ENCODE results near the gene YBX3.
"Not testable (repeated sequence)": the region's sequence is repeated elsewhere in the genome, so short reads cannot be mapped to it uniquely, and the experiment has no call there.

YBX3 gene

DNA sequence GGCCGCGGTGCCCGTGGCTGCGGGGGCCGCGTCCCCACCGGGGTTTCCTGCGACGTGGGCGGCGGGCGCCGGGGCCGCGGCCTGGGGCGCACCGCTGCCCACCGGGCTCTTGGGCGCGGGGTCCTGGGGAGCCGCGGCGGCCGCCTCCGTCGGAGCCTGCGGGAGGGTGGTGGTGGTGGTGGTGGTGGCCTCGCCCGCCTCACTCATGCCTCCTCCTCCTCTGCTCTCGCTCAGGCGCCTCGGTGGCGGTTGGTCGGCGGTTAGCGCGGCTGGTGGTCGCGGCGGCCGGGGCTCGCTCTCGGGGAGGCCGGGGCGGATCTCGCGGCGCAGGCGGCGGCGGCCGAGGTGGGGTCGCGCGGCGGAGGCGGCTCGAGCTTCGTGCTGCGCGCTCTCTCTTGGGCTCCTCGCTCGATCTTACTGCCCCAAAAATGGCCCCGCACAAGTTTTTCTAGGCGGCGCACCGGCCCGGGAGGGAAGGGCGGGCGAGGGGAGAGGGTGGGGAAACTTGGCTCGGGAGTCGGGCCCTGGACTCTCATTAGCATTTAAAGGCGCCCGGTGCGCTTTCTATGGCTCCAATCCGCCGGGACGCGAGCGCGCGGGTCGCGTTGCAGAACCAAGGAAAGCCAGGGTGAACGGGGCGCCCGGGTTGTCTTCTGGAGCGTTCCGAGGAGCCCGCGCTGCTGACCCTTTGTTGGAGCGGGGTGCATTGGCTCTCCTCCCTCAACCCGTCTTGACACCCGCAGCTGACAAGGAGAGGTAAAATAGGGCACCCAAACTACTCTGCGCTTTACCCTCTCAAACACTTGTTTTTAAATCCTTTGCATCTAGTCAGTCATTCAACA is at the start of gene YBX3:
TSS of gene YBX3 (minus strand) at position 419 of the 842 bp plus-strand sequence. CDS start at position 207, 212 bp downstream.
- peak within 1 kb of the TSS; percentile 82 for H3K9ac ChIP-seq (ENCODE audit: low read length)
- H3K27ac ChIP-seq (ENCODE audit: low read depth, low read length): peak within 1 kb of the TSS; percentile 95

DNA sequence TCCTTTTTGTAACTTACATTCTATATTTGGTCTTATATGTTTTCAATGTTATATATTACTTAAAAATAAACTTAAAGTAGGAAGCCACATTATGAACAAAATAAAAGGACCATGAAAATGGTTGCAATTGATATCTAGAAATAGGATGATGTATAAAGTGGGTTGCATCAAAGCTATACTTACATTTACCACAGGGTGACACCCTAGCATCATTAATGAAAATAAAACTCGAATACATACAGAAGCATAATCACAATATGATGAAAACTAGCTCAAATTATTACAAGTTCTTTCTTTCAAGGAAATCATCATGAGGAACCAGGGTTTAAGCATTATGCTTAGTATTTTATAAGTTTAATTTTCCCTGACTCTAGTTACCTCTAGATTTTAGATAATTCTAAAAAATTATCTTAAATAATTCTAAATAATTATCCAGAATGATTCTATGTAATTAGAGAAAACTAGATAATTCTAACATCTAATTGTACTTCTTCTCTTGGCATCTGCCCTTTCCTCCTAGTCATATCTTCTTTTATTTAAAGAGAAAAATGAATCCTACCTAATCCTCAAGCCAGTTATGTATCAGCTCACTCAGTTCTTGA is 48.1 kb upstream of the YBX3 start:
- Histone ChIP-seq H3K27ac (ENCODE audit: low read depth, low read length) (no peak overlapping the region), H3K4me1 (ENCODE audit: control insufficient read depth, insufficient read depth, low read length) (no peaks in the 10 kb centered on the region), H3K9ac (ENCODE audit: low read length) (no peak overlapping the region), H3K27me3 (ENCODE audit: control insufficient read depth, insufficient read depth, low read length) (no peaks in the 10 kb centered on the region), H3K4me3 (ENCODE audit: low read length) (no peak overlapping the region), H3K36me3 (ENCODE audit: control insufficient read depth, insufficient read depth, low read length) (no peaks in the 10 kb centered on the region)

More for the DNA sequence above, at the start of gene YBX3:
- Histone ChIP-seq H3K4me1 (ENCODE audit: control insufficient read depth, insufficient read depth, low read length) (peaks cover 18% of the 10 kb centered on the region), H3K27me3 (ENCODE audit: control insufficient read depth, insufficient read depth, low read length) (no peaks in the 10 kb centered on the region), H3K36me3 (ENCODE audit: control insufficient read depth, insufficient read depth, low read length) (no peaks in the 10 kb centered on the region), H3K4me3 (ENCODE audit: low read length) (peak within 1 kb of the TSS; percentile 94)

DNA sequence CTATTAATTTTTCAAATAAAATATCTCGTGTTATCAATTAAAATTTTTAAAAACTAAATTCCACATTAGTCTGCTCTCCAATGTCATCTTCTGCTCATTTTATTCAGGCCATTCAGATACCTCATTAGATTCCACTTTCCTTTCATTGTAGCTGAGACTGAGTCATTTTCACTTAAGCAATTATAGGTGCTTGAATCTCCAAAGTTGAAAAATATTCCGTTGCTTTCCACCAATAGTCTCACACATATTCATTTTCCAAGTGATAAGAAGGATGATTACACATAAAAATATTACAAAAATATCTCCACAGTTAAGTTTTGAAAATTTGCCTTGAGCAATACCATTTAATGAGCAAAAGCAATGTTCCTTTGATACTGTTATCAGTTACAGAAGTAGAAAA is 36.5 kb upstream of the YBX3 start:
- Histone ChIP-seq H3K27me3 (ENCODE audit: control insufficient read depth, insufficient read depth, low read length) (no peaks in the 10 kb centered on the region), H3K4me3 (ENCODE audit: low read length) (no peak overlapping the region), H3K27ac (ENCODE audit: low read depth, low read length) (no peak overlapping the region), H3K36me3 (ENCODE audit: control insufficient read depth, insufficient read depth, low read length) (no peaks in the 10 kb centered on the region), H3K4me1 (ENCODE audit: control insufficient read depth, insufficient read depth, low read length) (no peaks in the 10 kb centered on the region), H3K9ac (ENCODE audit: low read length) (no peak overlapping the region)

DNA sequence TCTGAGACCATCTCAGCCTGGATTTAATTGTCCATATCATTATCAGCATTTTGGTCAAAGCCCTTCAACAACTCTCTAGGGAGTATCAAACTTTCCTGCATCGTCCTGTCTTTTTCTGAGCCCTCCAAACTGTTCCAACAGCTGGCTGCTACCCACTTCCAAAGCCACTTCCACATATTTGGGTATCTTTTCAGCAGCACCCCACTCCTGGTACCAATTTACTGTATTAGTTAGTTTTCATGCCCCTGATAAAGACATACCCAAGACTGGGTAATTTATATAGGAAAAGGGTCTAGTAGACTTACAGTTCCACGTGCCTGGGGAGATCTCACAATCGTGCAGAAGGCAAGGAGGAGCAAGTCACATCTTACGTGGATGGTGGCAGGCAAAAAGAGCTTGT is 33.1 kb upstream of the YBX3 start:
- Histone ChIP-seq H3K27me3 (ENCODE audit: control insufficient read depth, insufficient read depth, low read length) (no peaks in the 10 kb centered on the region), H3K27ac (ENCODE audit: low read depth, low read length) (no peak overlapping the region), H3K4me3 (ENCODE audit: low read length) (no peak overlapping the region), H3K9ac (ENCODE audit: low read length) (no peak overlapping the region), H3K36me3 (ENCODE audit: control insufficient read depth, insufficient read depth, low read length) (no peaks in the 10 kb centered on the region), H3K4me1 (ENCODE audit: control insufficient read depth, insufficient read depth, low read length) (no peaks in the 10 kb centered on the region)

DNA sequence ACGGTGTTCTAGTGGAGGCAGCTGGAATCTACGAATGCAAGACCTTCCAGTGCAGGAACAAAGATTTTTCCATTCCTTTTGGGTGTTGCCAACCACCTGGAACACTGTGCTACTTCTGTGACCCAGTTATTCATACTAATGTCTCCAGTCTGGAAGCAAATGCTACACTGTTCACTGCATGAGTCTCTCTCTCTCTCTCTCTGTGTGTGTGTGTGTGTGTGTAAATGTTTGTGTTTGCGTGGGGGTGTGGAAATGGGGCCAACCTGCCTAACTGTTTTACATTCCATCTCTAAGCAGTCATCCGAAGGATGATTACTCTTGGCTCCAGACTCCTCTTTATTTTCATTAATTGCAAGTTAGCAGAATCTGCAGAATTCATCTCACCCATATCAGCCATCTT is 29.9 kb upstream of the YBX3 start:
- no peaks in the 10 kb centered on the region for H3K36me3 ChIP-seq (ENCODE audit: control insufficient read depth, insufficient read depth, low read length)
- H3K27ac ChIP-seq (ENCODE audit: low read depth, low read length): no peak overlapping the region
- no peak overlapping the region for H3K9ac ChIP-seq (ENCODE audit: low read length)
- no peak overlapping the region for H3K4me3 ChIP-seq (ENCODE audit: low read length)
- no peaks in the 10 kb centered on the region for H3K4me1 ChIP-seq (ENCODE audit: control insufficient read depth, insufficient read depth, low read length)
- H3K27me3 ChIP-seq (ENCODE audit: control insufficient read depth, insufficient read depth, low read length): no peaks in the 10 kb centered on the region

DNA sequence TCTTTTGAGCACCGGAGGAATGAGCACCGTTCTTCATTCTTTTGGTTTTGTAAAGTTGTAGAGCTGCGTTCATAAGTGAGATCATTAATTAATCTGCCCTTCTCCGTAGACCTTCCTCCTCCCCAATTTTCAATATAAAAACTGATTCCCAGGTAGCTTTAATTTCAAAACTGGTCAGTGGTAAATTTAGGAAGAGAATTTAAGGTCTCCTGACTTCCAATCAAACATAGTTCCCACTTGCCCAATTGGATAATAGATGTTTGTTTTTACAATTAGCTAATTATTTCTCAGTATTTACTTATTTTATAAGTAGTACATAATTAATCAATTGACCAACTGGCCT is 27.2 kb upstream of the YBX3 start:
- no peaks in the 10 kb centered on the region for H3K4me1 ChIP-seq (ENCODE audit: control insufficient read depth, insufficient read depth, low read length)
- no peak overlapping the region for H3K4me3 ChIP-seq (ENCODE audit: low read length)
- H3K27ac ChIP-seq (ENCODE audit: low read depth, low read length): no peak overlapping the region
- no peak overlapping the region for H3K9ac ChIP-seq (ENCODE audit: low read length)
- no peaks in the 10 kb centered on the region for H3K36me3 ChIP-seq (ENCODE audit: control insufficient read depth, insufficient read depth, low read length)
- no peaks in the 10 kb centered on the region for H3K27me3 ChIP-seq (ENCODE audit: control insufficient read depth, insufficient read depth, low read length)

DNA sequence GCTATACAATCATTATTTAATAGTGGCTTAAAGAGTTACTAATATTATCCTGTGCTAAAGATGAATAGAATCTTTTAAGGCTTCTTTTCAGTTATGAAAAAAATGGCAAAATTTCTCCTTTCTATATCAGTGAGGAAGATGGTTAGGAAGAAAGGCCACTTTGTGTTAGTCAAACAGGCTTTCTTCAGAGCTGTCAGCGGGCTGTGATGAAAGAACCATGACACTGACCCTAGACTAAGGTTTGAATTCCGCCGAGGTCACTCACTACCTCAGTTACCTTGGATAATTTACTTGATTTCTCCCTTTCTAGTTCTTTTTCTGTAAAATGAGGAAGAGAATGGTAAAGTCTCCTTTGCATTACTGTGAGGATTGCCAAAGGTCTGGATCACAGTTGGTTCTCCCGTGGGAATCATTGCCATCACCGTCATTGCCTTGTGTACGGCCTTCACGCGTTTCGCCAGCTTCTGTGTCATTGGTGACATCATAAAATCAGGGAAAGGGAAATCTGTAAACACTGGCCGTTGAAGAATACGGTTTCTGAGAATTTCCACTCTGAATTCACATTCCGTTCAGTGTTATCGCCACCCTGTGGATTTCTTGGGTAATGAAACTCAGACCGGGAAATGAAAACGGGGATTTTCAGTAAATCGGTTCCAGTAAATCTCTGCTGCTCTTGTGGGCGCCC is 26.7 kb upstream of the YBX3 start:
- no peak overlapping the region for H3K9ac ChIP-seq (ENCODE audit: low read length)
- no peaks in the 10 kb centered on the region for H3K27me3 ChIP-seq (ENCODE audit: control insufficient read depth, insufficient read depth, low read length)
- H3K27ac ChIP-seq (ENCODE audit: low read depth, low read length): peak overlapping the region; percentile 74
- no peaks in the 10 kb centered on the region for H3K36me3 ChIP-seq (ENCODE audit: control insufficient read depth, insufficient read depth, low read length)
- no peaks in the 10 kb centered on the region for H3K4me1 ChIP-seq (ENCODE audit: control insufficient read depth, insufficient read depth, low read length)
- H3K4me3 ChIP-seq (ENCODE audit: low read length): peak overlapping the region; percentile 57

DNA sequence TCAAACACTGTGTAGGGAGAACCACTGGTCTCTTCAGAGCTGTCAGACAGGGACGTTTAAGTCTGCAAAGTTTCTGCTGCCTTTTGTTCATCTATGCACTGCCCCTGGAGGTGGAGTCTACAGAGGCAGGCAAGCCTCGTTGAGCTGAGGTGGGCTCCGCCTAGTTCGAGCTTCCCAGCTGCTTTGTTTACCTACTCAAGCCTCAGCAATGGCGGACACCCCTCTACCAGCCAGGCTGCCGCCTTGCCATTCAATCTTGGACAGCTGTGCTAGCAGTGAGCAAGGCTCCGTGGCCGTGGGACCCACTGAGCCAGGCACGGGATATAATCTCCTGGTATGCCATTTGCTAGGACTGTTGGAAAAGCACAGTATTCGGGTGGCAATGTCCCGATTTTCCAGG is 24.6 kb upstream of the YBX3 start:
- no peak overlapping the region for H3K9ac ChIP-seq (ENCODE audit: low read length)
- no peaks in the 10 kb centered on the region for H3K4me1 ChIP-seq (ENCODE audit: control insufficient read depth, insufficient read depth, low read length)
- H3K27me3 ChIP-seq (ENCODE audit: control insufficient read depth, insufficient read depth, low read length): no peaks in the 10 kb centered on the region
- H3K36me3 ChIP-seq (ENCODE audit: control insufficient read depth, insufficient read depth, low read length): no peaks in the 10 kb centered on the region
- H3K4me3 ChIP-seq (ENCODE audit: low read length): no peak overlapping the region
- no peak overlapping the region for H3K27ac ChIP-seq (ENCODE audit: low read depth, low read length)

DNA sequence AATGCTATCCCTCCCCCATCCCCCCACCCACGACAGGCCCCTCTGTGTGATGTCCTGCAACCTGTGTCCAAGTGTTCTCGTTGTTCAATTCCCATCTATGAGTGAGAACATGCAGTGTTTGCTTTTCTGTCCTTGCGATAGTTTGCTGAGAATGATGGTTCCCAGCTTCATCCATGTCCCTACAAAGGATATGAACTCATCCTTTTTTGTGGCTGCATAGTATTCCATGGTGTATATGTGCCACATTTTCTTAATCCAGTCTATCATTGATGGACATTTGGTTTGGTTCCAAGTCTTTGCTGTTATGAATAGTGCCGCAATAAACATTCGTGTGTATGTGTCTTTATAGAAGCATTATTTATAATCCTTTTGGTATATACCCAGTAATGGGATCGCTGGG is 20.3 kb upstream of the YBX3 start:
- not testable (repeated sequence) for H3K4me3 ChIP-seq (ENCODE audit: low read length); H3K4me1 ChIP-seq (ENCODE audit: control insufficient read depth, insufficient read depth, low read length); H3K27me3 ChIP-seq (ENCODE audit: control insufficient read depth, insufficient read depth, low read length); H3K27ac ChIP-seq (ENCODE audit: low read depth, low read length); H3K36me3 ChIP-seq (ENCODE audit: control insufficient read depth, insufficient read depth, low read length); H3K9ac ChIP-seq (ENCODE audit: low read length)

DNA sequence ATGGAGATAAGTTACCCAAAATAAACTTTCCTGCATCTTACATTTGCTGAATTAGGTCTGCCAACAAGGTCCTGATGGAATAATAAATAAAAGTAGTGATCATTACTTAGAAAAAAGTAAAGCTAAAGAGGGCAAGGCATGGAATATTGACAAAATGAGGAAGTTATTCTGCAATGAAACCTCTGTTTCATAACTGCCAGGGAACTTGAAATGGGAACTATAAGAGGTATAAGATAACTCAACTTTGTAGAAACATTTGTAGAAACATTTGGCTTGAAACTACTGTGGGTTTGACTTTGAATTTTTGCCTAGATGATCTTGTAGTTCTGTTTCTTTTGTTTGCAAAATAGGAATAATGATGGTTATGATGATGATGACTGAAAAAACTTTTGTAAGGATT is 18.7 kb upstream of the YBX3 start:
- no peak overlapping the region for H3K4me3 ChIP-seq (ENCODE audit: low read length)
- H3K36me3 ChIP-seq (ENCODE audit: control insufficient read depth, insufficient read depth, low read length): no peaks in the 10 kb centered on the region
- no peak overlapping the region for H3K27ac ChIP-seq (ENCODE audit: low read depth, low read length)
- H3K4me1 ChIP-seq (ENCODE audit: control insufficient read depth, insufficient read depth, low read length): no peaks in the 10 kb centered on the region
- H3K27me3 ChIP-seq (ENCODE audit: control insufficient read depth, insufficient read depth, low read length): no peaks in the 10 kb centered on the region
- no peak overlapping the region for H3K9ac ChIP-seq (ENCODE audit: low read length)

DNA sequence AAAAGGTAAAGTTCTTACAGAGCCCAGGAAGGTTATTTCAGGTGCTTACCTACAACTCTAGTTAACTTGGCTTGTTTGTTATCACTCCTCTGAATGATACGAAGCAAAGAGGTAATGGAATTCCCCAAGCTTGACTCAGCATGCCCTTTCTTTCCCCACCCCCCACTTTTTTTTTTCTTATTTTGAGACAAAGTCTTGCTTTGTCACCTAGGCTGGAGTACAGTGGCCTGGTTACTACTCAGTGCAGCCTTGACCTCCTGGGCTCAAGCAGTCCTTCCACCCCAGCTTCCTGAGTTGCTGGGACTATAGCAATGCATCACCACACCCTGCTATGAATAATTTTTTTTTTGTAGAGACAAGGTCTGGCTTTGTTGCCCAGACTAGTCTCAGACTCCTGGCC is 17.1 kb upstream of the YBX3 start:
- Histone ChIP-seq H3K4me1 (ENCODE audit: control insufficient read depth, insufficient read depth, low read length) (no peaks in the 10 kb centered on the region), H3K9ac (ENCODE audit: low read length) (no peak overlapping the region), H3K4me3 (ENCODE audit: low read length) (no peak overlapping the region), H3K27ac (ENCODE audit: low read depth, low read length) (no peak overlapping the region), H3K27me3 (ENCODE audit: control insufficient read depth, insufficient read depth, low read length) (no peaks in the 10 kb centered on the region), H3K36me3 (ENCODE audit: control insufficient read depth, insufficient read depth, low read length) (no peaks in the 10 kb centered on the region)

DNA sequence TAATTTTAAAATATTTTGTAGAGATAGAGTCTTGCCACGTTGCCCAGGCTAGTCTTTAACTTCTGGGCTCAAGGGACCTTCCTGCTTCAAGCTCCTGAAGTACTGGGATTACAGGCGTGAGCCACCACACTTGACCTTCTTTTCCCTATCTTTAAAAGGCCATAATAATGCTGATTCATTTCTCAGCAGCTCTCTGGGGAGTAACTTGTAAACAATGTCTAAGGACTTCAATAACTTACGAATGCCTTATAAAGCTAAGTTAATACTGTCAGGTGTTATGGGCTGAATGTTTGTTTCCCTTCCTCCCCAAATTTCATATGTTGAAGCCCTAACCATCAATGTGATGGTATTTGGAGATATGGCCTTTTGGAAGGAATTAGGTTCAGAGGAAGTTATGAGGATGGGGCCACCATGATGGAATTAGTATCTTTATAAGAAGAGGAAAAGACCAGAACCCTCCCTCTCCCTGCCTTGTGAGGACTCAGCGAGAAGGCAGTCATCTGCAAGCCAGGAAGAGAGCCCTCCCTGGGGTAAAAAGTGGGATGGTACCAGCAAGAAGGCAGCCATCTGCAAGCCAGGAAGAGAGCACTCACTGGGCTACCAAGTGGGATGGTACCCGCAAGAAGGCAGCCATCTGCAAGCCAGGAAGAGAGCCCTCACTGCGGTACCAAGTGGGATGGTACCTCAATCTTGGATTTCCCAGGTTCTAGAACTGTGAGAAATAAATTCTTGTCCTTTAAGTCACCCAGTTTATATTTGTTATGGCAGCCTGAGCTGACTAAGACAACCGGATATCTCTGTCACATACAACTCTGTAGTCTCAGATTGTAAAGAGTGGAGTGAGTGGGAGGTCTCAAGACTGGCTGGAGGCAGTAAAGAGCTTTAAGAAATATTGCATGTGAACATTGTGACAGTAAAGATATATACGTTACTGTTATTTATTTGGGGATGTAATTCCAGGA is 16.3 kb upstream of the YBX3 start:
- Histone ChIP-seq H3K36me3 (ENCODE audit: control insufficient read depth, insufficient read depth, low read length) (no peaks in the 10 kb centered on the region), H3K27me3 (ENCODE audit: control insufficient read depth, insufficient read depth, low read length) (no peaks in the 10 kb centered on the region), H3K4me1 (ENCODE audit: control insufficient read depth, insufficient read depth, low read length) (no peaks in the 10 kb centered on the region), H3K27ac (ENCODE audit: low read depth, low read length) (no peak overlapping the region), H3K9ac (ENCODE audit: low read length) (no peak overlapping the region), H3K4me3 (ENCODE audit: low read length) (no peak overlapping the region)
